ENCODE measurements around the gene CNN3. TPM values are rescaled to one million over a fixed set of nuclear protein-coding genes. Genes with fewer than 3 reads are reported as not detected.

The CNN3 gene
- total RNA-seq, 2 donors from 2014 or later = 87.7 to 162 TPM

DNA sequence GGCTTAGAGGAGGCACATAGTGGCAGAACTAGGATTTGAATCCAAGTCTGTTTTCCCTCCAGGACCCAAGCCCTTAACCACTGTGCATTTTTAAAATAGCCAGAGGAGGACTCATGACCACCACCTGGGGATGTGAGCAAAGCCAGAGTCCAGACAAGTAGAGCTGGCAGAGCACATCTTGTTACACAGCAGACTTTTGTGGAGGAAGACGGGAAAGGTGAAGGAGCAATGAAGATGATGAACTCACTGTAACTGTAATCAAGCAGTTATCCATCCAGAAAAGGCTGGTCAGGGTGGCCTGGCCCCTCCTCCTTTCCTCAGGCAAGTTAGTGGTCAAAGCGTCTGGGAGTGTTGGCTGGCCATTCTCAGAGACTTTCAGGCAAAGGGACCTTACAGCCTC, 55.9 kb downstream of the CNN3 start:
- no peak for DNase-seq
- no peak for ATAC-seq
- intact Hi-C loops (cut with DNase I) = no loop called here

DNA sequence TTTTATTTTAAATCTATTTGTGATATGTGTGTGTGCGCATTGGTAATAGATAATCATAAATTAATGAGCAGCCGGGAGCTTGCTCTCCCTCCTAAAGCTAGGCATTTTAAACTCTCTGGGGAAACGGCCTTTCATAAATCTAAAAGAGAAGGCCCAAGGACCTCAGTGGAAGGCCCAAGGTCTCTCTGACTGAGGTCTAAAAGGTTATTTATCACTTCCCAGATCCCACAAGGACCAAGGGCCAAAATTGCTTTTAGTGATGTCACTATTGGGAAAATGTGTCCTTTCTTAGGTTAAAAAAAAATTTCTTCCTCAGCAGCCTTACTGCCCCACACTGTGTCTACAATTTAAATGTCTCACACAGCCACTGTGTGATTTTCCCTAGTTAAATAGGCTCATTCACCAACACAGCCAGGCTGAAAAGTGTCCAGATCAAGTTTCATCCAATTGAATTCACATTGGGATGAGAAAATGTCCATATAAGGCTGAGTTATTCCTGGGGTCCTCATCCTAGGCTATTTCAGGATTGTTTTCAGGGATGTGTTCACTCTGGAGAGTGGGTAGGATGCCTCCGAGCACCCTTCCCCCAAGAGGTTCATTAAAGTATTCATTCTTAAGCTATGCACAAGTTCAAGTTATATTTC, 60.6 kb downstream of the CNN3 start:
- DNase-seq (no peak), ATAC-seq (no peak)
- intact Hi-C loops (cut with DNase I) = loop anchor here in 1 of 2 donors (10.0 kb wide), 1 partner anchor 59 kb away; the partner anchor contains the start of gene CNN3

DNA sequence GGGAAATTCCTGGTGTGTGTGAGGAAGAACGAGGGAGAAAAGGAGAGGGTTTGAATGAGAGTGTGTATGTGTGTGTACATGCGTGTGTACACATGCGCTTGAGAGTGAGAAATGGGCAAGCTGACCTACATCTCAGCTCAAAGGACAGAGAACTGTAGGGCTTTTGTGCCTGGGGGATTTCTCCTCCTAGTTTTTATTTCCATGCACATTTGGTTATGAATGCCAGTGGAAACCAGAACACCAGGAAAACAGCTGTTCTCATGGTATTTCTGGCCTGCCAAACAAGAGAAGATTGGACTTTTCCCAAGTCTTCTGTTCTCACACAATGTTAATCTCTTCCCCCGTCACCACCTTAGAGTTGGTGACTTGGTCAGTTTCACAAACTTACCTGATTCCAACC, 61.5 kb downstream of the CNN3 start:
- ATAC-seq = peak; percentile 31 to 33
- DNase-seq = no peak
- intact Hi-C loops (cut with DNase I) = loop anchor here in 1 of 2 donors (10.0 kb wide), 1 partner anchor 59 kb away; the partner anchor contains the start of gene CNN3

DNA sequence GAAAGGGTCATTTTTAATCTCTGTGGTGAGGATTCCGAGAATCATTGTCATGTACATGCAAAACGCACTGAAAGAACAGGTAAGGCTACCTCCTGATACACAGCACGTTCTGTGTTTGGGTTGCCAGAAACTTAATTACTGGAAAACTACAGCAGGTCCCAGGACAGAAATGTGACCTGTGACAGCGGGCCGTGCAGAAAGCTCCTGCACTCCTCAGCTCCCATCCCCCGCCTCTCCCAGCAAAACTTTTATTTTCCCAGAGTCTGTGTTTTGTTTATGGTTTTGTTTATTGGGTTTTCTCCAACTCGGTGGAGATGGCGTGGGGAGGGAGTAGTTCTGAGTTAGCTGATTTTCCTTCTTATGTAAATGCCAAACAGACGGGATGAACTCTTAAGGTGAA, 62.1 kb downstream of the CNN3 start:
- DNase-seq (no peak), ATAC-seq (peak in 1 of 2 donors; percentile 5)
- intact Hi-C loops (cut with DNase I) = loop anchor here in 1 of 2 donors (10.0 kb wide), 1 partner anchor 60 kb away; the partner anchor contains the start of gene CNN3

DNA sequence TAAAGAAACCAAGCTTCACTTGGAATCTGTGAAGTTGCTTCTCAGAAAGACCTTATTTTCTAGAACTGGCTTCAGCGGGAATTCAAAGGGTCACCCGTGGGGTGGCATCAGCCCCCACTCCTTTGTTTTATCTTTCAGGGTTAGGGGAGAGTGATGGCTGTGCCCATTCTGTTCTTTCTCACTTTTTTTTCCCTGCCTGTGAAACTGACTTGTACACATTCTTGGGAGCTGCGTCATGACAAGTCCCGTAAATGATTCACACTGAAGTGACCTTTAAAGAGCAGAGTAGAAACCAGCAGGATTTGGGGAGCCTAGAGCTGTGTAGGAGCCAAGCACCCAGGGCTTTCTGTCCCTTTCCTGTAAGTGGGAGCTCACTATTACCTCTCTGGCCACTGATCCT, 63.0 kb downstream of the CNN3 start:
- ATAC-seq = peak; percentile 75 to 91
- intact Hi-C loops (cut with DNase I) = loop anchor here in 1 of 2 donors (10.0 kb wide), 1 partner anchor 61 kb away; the partner anchor contains the start of gene CNN3
- DNase-seq = peak; percentile 58

DNA sequence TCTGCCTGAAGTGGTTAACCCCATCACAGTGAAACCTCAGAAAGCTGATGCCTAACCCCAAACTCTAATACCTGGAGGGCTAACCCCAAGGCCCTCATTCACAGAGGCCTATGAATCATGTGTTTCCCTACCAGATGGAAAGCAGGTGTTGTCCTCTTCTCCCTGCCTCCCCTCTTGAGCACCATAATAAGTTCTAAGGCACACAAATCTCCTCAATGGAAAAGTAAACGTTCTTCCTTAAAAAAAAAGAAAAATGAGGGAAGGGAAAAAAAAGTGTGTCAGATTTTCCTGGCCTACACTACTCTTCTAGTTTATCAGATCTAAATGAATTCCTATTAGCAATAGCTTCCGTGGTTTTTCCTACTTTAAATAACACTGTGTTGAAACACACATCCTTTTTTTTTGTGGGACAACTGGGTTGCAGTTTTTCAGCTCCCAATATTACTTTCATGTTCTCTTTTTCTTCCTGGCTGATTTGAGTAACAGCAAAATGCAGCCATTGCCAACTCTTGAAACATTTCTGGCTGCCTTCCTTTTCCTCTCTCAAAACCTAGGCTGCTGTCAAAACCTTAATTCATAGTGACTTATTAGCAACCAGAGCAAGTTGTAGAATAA, 63.5 kb downstream of the CNN3 start:
- DNase-seq = no peak
- intact Hi-C loops (cut with DNase I) = loop anchor here in 1 of 2 donors (10.0 kb wide), 1 partner anchor 61 kb away; the partner anchor contains the start of gene CNN3
- peak; percentile 63 to 65 for ATAC-seq

DNA sequence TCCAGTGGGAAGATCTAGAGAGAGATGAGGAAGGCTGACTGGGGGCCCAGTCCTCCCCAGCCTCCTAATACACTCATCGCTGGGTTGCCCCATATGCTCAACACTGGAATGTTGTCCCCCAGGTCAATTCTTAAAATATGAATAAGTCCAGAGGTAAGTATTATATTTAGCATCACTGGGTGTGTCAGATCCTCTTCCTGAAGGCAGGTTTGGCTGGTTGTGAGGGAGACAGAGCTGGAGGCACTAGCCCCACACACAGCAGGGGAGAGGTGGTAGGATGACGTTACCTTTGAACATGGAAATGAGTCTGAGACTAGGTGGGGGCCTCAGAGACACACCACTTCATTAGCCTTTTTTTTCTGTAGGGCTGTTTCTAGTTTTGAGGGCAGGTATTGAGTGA, 64.2 kb downstream of the CNN3 start:
- DNase-seq = no peak
- intact Hi-C loops (cut with DNase I) = loop anchor here in 1 of 2 donors (10.0 kb wide), 1 partner anchor 62 kb away; the partner anchor contains the start of gene CNN3
- ATAC-seq = no peak

DNA sequence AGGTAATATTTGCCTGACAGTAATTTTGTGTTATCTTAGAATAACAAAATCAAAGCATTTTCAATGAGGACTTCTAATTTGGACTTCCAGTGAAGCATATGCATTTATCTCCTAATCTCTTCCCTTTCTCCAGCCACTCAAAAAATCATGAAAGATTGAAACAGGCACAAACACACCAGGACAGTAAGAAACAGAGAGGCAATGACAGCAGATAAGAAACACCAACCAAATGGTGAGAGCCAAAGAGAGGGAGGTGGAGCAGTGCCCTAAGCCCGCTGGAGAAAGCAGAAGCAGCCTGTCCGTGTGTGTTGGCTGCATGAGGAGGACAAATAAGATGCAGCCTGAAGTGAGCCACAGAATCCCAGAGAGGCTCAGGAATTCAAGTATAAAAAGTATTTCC, 67.7 kb downstream of the CNN3 start:
- ATAC-seq = no peak
- intact Hi-C loops (cut with DNase I) = no loop called here
- no peak for DNase-seq

DNA sequence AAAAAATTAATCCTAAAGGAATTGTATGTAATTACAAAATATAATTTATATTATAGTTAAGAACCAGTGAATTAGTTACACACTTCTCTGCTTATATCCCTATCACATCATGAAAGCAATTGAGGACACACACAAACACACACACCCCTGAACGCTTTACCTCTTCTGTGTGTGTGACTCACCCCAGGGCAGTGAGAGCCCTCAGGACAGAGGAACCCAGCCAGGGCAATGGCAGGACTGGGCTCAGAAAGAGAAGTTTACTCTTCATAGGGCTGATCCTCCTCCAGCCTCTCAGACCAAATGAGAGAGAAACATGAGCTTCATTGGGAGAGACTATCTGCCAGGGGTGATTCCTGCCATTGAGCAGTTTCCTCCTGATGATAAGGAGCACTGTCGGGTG, 68.6 kb downstream of the CNN3 start:
- no peak for DNase-seq
- no peak for ATAC-seq
- intact Hi-C loops (cut with DNase I) = no loop called here

DNA sequence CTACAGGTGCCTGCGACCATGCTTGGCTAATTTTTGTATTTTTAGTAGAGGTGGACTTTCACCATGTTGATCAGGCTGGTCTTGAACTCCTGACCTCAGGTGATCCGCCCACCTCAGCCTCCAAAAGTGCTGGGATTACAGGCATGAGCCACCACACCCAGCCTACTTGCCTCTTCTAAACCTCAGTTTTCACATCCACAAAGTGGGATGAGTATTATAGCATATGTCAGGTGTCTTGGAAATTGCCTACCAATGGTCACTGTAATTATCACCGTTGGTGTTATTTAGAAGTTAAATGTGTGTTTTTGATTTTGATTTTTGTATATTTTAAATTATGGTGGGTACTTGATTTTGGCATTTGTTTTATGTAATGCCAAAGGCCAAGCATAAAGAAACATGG, 70.0 kb downstream of the CNN3 start:
- ATAC-seq = no peak
- no peak for DNase-seq
- intact Hi-C loops (cut with DNase I) = no loop called here

DNA sequence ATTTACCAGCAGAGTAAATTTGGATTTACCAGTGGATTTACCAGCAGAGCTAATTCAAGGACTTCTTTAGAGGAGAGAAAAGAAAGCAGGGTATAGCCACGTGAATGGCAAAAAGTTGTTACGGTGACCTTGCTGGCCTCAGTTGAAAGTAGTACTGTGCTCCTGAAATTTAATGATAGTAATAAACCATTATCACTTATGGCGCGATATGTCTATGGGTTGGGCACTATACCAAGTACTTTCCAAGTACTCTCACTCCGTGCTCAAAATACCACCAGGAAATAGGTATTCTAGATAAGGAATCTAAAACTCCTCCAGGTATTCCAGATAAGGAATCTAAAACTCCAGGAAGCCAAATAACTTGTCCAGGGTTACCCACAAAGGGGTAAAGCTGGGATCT, 70.9 kb downstream of the CNN3 start:
- DNase-seq (no peak), ATAC-seq (no peak)
- intact Hi-C loops (cut with DNase I) = no loop called here

DNA sequence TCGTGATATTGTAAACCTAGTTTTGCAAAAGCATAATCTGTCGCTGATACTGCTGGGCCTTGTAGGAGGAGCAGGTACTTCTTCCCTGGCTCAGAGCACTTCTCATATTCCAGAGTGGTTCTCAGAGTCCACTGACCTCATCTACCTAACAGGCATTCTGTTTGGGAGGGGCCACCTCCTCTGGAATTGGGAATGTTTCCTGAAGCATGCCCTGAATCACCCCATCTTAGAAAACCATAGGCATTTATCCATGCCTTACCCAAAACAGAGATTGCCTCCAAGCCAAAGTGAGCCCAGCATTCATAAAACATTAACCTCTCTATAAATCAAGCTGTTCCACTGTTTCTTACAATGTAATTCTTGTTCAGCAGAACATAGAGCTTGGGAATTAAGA, 71.6 kb downstream of the CNN3 start:
- no peak for DNase-seq
- intact Hi-C loops (cut with DNase I) = loop anchor here in 1 of 2 donors (2.0 kb wide), 1 partner anchor 71 kb away; the partner anchor contains the start of gene CNN3
- peak in 1 of 2 donors; percentile 38 for ATAC-seq

DNA sequence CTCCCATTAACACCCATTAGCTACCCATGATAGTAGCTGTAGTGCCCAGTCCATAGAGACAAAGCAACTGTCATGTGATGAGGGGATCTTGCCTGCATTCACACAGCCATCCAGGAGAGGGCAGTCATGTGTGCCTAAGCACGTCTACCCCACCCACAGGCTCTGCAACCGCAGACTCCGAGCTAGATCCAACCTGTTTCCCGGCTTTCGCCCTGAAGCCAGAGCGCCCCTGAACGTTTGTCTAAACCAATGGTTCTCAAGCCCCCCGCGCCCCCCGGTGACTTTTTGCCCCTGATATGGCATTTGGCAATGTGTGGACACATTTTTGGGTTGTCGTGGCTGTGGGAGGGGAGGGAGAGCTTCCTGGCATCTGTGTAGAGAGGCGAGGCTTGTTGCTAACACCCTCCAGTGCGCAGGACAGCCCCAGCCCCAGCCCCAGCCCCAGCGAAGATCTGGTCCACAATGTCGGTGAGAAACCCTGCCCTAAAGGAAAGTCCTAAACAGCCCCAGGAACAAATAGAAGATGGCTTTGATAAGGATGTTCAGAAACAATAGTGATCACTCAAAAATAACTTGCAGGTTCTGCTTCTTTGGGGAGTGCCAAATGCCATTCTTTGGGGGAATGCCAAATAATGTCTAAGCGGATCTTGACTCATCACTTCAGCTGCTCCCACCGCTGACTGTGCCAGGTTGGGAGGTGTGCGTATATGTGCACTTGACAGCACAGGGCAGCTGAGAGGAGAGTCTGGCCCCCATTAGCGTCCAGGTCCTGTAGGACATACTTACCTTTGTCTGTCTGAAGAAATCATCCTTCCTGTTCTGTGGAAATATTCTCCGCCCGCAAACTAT, 72.2 kb downstream of the CNN3 start:
- intact Hi-C loops (cut with DNase I) = loop anchor here (1.0 to 5.0 kb wide), 3 partner anchors 72 to 190 kb away; partner anchors contain the start of gene CNN3 (in 1 of the 2)
- peak; percentile 92 to 95 for ATAC-seq
- DNase-seq = peak; percentile 88

DNA sequence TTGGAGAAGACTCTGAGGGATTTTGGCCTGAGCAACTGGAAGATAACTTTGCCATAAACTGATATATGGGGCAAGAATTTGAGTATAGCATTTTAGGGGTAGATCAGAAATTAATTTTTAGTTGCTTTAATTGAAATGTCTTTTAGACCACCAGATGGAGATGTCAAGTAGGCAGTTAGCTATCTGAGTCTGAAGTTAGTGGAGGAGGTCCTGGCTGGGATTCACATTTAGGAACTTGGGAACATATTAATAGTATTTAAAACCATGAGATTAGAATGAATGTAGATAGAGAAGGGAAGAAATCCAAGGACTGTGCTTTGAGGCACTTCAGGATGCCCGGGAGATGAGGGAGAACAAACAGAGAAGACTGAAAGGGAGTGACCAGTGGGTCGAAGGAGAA, 74.1 kb downstream of the CNN3 start:
- DNase-seq = no peak
- ATAC-seq = no peak
- intact Hi-C loops (cut with DNase I) = loop anchor here in 1 of 2 donors (5.0 kb wide), 1 partner anchor 190 kb away; no protein-coding TSS in a partner anchor

DNA sequence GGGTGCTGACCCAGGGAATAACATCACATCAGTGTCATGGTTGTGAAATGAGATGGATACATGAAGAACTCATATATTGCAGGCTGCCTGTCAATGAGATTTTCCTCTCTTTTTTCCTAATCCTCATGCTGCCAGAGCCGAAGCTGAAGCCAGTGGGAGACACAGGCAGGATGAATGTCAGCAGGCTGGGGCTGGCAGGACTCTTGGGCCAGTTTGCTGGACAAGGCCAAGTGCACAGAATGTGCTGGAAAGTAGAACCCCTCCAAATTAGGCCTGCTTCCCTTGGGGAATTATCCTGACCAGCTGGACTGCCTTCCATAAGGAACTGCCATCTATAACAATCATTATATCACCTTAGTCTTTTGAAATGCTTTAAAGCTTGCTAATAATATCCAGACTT, 75.3 kb downstream of the CNN3 start:
- intact Hi-C loops (cut with DNase I) = loop anchor here in 1 of 2 donors (5.0 kb wide), 1 partner anchor 191 kb away; no protein-coding TSS in a partner anchor
- no peak for DNase-seq
- no peak for ATAC-seq

All from left cardiac atrium (tissue), 4 donors.